Stimulated activated naive B cell treated with anti-CD40 and anti-IgM and Interleukin-4, amounts not matched to agents 10 μg/mL and 1 μg/mL and 100 μg/mL, for 72 hours (primary cell): ENCODE data around the gene TBC1D1.

Experiments used
- ATAC-seq, 2 donors: fragments of 150-1000 bp; cut with Tn5 transposase; replicated peaks; 2 replicates each; pipeline ENCODE4 v1.10.0; 2021; ENCODE audit warnings: moderate library complexity in 1 of 2
- DNase-seq: peaks from one replicate; pipeline ENCODE4 v3.0.0; 2021
- H3K27ac Mint-ChIP-seq: one replicate; pipeline ENCODE4 v1.8.0; 2022; ENCODE audit warnings: mild to moderate bottlenecking, mixed read lengths
- H3K27me3 Mint-ChIP-seq, 2 donors: one replicate each; pipeline ENCODE4 v1.8.0; 2022; ENCODE audit warnings: mixed read lengths in 2 of 2
- H3K36me3 Mint-ChIP-seq, 2 donors: one replicate each; pipeline ENCODE4 v1.8.0; 2022; ENCODE audit warnings: mixed read lengths in 2 of 2, mild to moderate bottlenecking in 1 of 2
- H3K4me1 Mint-ChIP-seq, 2 donors: one replicate each; pipeline ENCODE4 v1.8.0; 2022; ENCODE audit warnings: mixed read lengths in 2 of 2, mild to moderate bottlenecking in 1 of 2
- H3K4me3 Mint-ChIP-seq, 2 donors: one replicate each; pipeline ENCODE4 v1.8.0; 2022; ENCODE audit warnings: mild to moderate bottlenecking in 2 of 2, mixed read lengths in 2 of 2, moderate library complexity in 1 of 2
- H3K9me3 Mint-ChIP-seq, 2 donors: one replicate each; pipeline ENCODE4 v1.8.0; 2022; ENCODE audit warnings: mixed read lengths in 2 of 2, mild to moderate bottlenecking in 1 of 2

TBC1D1 gene

DNA sequence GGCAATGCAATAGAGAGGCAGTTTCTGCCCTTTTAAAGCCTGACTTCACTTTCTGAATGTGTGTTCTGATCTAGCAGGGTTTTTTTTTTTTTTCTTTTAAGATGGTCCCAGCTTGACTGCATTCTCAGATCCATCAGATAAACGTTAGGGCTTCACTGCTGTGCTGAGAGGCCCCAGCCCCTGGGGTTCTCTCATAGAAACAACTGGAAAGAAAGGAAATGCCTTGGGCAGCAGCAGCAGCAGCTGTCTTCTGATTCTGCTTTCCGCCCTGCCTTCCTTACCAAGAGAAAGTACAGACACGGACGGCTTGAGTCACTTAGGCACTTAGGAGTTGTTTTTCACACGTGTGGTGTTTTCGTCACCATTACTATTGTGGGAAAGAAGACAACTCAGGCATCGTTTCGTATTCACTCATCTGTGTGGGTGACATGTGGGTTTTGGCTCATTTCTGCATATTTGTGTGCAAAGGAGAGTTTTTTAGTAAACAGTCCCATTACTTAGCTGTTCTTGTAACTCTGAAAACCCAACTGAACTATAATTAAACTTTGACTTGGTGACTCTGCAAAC lies 241.3 kb downstream of the TBC1D1 start:
- Mint-ChIP-seq H3K27me3 (no peaks in the 10 kb centered on the region), H3K27ac (peak overlapping the region; percentile 85), H3K4me1 (peaks cover 29 to 49% of the 10 kb centered on the region in 2 donors)

DNA sequence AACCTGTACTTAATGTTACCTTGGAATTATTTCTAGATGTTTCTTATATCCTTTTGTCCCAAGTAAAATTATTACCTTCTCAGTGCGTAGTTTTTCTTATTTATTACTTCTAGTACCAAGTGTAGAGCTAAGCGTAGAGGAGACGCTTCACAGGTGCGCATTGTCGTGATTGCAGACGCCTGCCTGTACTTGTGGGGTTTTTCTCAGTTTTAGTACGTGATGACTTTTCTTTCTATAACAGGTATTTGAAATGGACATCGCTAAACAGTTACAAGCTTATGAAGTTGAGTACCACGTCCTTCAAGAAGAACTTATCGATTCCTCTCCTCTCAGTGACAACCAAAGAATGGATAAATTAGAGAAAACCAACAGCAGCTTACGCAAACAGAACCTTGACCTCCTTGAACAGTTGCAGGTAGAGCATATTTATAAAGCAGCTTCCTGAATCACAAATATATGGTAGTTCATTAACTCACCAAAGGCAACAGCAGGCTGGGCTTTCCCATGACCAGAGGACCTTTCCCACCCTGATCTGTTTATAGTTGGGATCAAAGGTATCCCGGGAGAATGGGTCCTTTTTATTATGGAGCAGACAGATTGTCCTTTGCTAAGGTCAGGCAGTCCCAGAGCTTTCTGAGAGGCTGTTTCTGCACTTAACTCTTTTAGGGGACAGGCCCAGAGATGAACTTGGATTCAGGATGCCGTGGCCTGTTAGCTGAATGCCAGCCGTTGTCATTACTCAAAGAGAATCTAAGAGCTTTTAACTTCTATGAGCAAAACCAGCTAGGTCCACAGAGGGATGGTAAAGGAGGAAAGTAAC lies 242.2 kb downstream of the TBC1D1 start:
- Mint-ChIP-seq H3K36me3 (peaks cover 41 to 74% of the 10 kb centered on the region in 2 donors), H3K9me3 (no peaks in the 10 kb centered on the region), H3K4me3 (no peak overlapping the region), H3K4me1 (peaks cover 29 to 45% of the 10 kb centered on the region in 2 donors), H3K27ac (no peak overlapping the region), H3K27me3 (no peaks in the 10 kb centered on the region)
- DNase-seq = no peak
- ATAC-seq = no peak

More for the DNA sequence above, 241.3 kb downstream of the TBC1D1 start:
- ATAC-seq (peak; percentile 90 to 91), DNase-seq (peak; percentile 72)
- Mint-ChIP-seq H3K9me3 (no peaks in the 10 kb centered on the region), H3K4me3 (peak overlapping the region; percentile 34 to 52), H3K36me3 (peaks cover 47 to 73% of the 10 kb centered on the region in 2 donors)

DNA sequence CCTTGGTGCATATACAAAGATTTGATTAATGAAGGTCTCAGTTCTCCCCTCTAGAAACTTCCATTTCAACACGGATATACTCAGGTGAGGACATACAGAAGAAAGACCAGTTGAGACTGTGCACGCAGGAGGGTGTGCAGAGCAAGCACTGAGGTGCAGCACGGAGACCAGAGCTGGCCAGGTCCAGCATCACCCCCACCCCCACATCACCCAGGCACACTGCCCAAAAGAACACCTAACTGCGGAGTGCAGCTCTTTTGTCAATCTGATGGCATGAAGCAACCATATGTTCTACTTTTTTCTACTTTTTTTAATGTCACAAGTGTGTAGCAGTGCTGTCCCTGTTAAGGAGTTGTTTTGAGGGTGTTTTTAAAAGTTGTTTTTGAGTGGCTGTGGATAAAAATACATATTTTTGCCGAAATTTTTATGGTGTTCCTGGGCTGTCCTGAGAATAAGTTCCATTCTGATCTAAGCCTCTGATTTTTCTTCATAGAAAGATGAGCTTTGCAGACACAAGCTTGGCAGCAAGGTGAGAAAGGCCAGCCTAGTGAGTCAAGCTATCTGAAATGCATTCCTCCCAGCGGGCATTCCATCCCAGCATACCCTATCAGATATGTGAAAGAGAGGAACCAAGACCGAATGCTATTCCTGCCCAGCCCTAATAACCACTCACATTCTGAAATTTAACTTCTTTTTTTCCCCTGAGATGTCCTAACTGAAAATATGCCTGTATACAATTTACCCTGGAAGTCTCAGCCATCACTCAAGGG lies 243.0 kb downstream of the TBC1D1 start:
- Mint-ChIP-seq H3K27ac (no peak overlapping the region), H3K9me3 (no peaks in the 10 kb centered on the region), H3K4me3 (no peak overlapping the region), H3K4me1 (peaks cover 21 to 36% of the 10 kb centered on the region in 2 donors), H3K27me3 (no peaks in the 10 kb centered on the region), H3K36me3 (peaks cover 40 to 74% of the 10 kb centered on the region in 2 donors)
- ATAC-seq (no peak), DNase-seq (no peak)

DNA sequence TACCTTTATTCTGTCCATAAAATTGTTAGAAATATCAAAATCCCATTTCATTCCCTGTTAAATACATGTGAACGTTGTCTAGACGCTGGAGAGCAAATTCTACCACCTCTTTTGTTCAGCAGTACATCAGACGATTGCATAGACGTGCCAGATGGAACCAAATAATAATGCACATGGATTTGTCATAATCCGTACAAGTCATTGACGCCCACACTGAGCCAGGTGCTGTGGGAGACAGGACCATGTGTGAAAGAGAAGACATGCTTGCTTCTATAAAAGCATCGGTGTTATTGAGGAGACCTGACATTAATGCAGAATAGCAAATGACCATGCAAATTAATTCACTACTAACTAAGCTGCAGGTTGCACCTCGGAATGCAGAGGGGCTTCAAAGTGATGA lies 244.3 kb downstream of the TBC1D1 start:
- H3K4me1 Mint-ChIP-seq = peaks cover 15 to 29% of the 10 kb centered on the region in 2 donors
- no peaks in the 10 kb centered on the region for H3K27me3 Mint-ChIP-seq
- DNase-seq (no peak), ATAC-seq (no peak)
- no peaks in the 10 kb centered on the region for H3K9me3 Mint-ChIP-seq
- H3K36me3 Mint-ChIP-seq = peaks cover 46 to 76% of the 10 kb centered on the region in 2 donors
- no peak overlapping the region for H3K4me3 Mint-ChIP-seq
- H3K27ac Mint-ChIP-seq = no peak overlapping the region

DNA sequence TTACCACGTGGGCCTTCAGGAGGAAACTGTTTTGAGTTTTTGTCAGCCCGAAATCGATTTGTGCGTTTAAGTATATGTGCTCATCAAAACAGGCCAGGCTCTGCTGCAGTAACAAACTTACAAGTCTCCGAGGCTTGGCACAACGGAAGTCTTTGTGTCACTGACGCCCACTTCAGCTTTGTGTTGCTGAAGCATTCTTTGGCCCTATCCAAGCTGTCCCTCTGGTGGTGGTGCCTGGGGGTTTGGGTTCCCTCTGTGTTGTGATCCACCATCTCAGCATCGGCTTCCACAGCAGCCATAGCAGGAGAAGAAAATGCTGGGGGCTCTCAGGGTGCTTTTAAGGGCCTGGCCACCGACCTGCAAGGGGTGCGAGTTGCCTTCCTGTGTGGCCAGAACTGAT lies 245.7 kb downstream of the TBC1D1 start:
- no peaks in the 10 kb centered on the region for H3K27me3 Mint-ChIP-seq
- no peaks in the 10 kb centered on the region for H3K9me3 Mint-ChIP-seq
- no peak overlapping the region for H3K27ac Mint-ChIP-seq
- H3K4me3 Mint-ChIP-seq = no peak overlapping the region
- H3K4me1 Mint-ChIP-seq = peaks cover 5 to 17% of the 10 kb centered on the region in 2 donors
- H3K36me3 Mint-ChIP-seq = peaks cover 38 to 68% of the 10 kb centered on the region in 2 donors
- DNase-seq = no peak
- ATAC-seq = no peak

DNA sequence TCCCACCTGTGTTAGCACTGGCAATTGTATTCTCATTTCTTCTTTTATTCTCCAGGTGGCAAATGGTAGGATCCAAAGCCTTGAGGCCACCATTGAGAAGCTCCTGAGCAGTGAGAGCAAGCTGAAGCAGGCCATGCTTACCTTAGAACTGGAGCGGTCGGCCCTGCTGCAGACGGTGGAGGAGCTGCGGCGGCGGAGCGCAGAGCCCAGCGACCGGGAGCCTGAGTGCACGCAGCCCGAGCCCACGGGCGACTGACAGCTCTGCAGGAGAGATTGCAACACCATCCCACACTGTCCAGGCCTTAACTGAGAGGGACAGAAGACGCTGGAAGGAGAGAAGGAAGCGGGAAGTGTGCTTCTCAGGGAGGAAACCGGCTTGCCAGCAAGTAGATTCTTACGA lies 246.2 kb downstream of the TBC1D1 start:
- Mint-ChIP-seq H3K4me3 (no peak overlapping the region), H3K27me3 (no peaks in the 10 kb centered on the region), H3K4me1 (peaks cover 2 to 12% of the 10 kb centered on the region in 2 donors), H3K36me3 (peaks cover 35 to 68% of the 10 kb centered on the region in 2 donors), H3K27ac (no peak overlapping the region), H3K9me3 (no peaks in the 10 kb centered on the region)
- no peak for DNase-seq
- ATAC-seq = no peak

DNA sequence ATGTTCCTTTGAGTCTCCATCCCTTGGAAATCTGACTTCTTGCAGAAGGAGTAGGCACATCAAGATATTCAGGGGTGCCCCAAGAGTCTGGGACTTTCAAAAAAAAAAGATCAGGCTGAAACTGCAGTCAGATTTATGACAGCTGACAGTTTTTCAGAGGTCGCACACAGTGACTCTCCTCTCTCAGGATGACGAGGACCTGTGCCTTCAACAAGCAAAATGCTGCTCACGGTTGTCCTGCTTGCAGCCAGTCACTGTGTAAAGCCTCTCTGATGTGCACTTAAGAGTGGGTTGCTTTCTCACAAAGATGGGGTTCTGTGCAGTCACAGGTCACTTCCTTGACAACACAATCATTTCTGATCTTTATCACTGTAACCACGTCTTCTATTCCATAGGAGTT lies 247.5 kb downstream of the TBC1D1 start:
- Mint-ChIP-seq H3K27ac (peak overlapping the region; percentile 62), H3K4me1 (peaks cover 0 to under 1% of the 10 kb centered on the region in 2 donors), H3K9me3 (no peaks in the 10 kb centered on the region), H3K36me3 (peaks cover 40 to 71% of the 10 kb centered on the region in 2 donors), H3K4me3 (no peak overlapping the region), H3K27me3 (no peaks in the 10 kb centered on the region)
- DNase-seq (no peak), ATAC-seq (no peak)

DNA sequence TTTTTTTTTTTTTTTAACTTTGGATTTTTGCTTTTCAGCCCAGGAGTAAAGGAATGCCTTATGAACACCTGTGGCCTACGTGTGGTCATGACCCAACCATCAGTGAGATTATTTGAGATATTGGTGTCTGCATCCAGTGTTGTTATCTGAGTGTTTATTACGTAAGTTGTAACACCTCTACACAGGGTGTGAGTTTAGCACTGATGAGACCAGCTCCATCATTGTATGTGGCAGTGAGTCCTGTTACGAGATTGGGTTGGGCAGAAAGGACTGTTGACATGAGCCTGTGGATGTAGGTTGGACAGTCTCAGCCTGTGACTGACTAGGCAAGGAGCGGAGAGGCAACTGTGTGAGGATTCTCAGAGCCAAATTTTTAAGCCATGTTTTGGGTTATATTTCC lies 248.3 kb downstream of the TBC1D1 start:
- no peaks in the 10 kb centered on the region for H3K9me3 Mint-ChIP-seq
- peaks cover 35 to 67% of the 10 kb centered on the region in 2 donors for H3K36me3 Mint-ChIP-seq
- no peaks in the 10 kb centered on the region for H3K4me1 Mint-ChIP-seq
- DNase-seq (no peak), ATAC-seq (no peak)
- H3K4me3 Mint-ChIP-seq = no peak overlapping the region
- H3K27ac Mint-ChIP-seq = no peak overlapping the region
- H3K27me3 Mint-ChIP-seq = no peaks in the 10 kb centered on the region

DNA sequence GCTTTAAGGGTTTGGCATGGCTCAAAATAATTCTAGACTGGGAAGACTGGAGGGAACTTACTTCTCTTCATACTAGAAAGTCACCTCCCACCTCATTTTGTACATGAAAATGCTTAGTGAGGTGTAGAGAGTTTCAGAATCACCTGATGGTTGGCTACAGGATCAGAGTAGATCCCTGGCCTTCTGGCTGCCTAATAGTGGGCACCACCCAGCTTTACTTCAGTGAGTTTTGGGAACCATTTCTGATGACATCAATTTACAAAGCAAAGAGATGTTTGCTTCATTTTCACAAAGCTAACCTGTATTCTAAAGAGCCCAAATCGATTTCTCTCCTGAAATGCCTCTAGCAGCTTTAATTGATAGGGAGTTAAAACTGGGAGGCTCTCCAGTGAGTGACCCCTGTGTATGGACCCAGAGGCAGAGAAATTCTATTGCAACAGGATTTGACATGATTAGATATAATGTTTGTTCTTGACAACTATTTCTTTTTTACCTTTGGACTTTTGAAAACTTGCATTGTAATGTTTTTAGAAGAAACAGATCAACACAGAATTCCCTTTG lies 249.8 kb downstream of the TBC1D1 start:
- Mint-ChIP-seq H3K4me1 (peaks cover 0 to 2% of the 10 kb centered on the region in 2 donors), H3K27ac (no peak overlapping the region), H3K27me3 (no peaks in the 10 kb centered on the region), H3K4me3 (no peak overlapping the region), H3K9me3 (no peaks in the 10 kb centered on the region), H3K36me3 (peaks cover 28 to 54% of the 10 kb centered on the region in 2 donors)
- DNase-seq (no peak), ATAC-seq (no peak)

DNA sequence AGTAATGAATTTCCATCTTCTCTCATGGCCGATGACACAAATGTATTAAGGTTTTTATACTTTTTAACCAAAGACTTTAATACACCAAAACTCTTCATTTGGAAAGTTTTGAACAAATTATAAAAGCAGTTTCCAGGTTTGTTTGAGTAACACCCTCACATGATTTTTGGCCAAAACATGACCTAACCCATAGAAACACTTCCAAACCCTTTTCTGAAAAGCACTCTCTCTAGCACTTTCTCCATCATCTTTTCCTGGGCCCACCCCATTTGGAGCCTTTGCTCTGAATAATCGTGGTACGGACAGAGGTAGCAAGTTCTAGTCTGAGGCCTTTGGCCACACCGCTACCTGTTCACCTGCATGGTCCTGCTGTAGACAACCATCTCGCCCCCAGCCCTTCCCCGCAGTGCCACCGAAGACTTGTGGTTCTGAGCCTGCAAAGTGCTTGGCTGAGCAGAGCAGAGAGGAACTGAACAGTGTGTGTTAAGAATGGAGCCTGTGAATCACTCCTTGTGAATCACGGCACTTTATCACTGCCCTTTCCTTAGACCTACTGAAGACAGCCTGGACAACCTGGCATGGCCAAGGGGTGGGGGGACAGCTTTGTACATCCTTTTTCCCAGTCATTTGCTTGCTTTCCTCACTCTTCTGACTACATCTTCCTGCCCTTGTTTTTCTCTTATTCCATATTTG lies 251.1 kb downstream of the TBC1D1 start:
- Mint-ChIP-seq H3K4me1 (peaks cover 0 to 2% of the 10 kb centered on the region in 2 donors), H3K4me3 (no peak overlapping the region), H3K27ac (peak overlapping the region; percentile 31), H3K27me3 (no peaks in the 10 kb centered on the region), H3K36me3 (peaks cover 25 to 47% of the 10 kb centered on the region in 2 donors), H3K9me3 (no peaks in the 10 kb centered on the region)
- ATAC-seq (no peak), DNase-seq (no peak)

DNA sequence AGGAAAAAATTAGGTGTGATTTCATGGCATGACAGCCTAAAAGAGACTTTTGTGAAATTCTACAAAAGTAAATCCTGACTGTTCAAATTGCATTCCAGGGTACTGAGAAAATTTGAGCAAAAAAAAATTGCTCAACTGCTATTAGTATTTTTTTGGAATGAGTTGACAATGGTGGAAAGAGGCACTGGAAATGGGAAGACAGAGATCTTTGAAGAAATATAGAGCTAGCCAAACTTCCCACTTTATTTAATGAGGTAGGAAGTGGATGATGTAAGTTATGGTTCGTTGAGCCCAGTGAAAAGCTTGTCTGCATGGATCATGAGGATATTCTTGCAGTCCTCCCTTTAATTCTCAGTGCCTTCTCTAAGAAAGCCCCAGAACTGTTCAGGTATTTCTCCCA lies 253.1 kb downstream of the TBC1D1 start:
- Mint-ChIP-seq H3K9me3 (no peaks in the 10 kb centered on the region), H3K27me3 (no peaks in the 10 kb centered on the region)

DNA sequence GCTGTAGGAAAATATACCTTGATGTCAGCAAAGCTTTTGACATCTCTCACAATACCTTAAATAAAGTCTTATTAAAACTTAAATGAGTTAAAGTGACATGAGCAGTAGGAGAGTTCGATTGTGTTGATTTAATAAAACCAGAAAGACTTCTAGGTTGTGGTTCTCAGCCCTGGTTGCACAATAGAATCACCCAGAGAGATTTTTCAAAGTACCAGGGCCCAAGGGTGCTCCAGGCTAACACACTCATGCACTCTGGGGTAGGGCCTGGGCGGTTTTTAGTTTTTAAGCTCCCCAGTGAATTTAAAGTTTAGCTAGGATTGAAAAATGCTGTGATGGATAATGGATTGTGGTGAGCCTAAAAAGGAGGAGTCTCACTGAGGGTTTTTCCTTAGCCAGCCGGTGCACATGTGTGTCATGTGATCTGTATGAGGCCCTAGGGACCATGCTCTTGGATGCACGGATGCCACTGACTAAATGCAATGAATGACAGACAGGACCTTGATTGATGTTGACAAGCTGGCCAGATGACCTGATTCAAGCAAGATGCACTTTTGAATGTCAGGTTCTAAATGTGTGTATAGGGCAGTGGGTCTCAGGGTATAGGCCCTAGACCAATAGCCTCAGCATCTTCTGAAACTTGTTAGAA lies 254.3 kb downstream of the TBC1D1 start:
- Mint-ChIP-seq H3K4me1 (peaks cover 0 to 4% of the 10 kb centered on the region in 2 donors), H3K27ac (no peak overlapping the region), H3K36me3 (peaks cover 8 to 19% of the 10 kb centered on the region in 2 donors), H3K4me3 (no peak overlapping the region), H3K9me3 (no peaks in the 10 kb centered on the region), H3K27me3 (no peaks in the 10 kb centered on the region)
- DNase-seq = no peak
- ATAC-seq = no peak

More for the DNA sequence above, 253.1 kb downstream of the TBC1D1 start:
- Mint-ChIP-seq H3K27ac (no peak overlapping the region), H3K4me1 (peaks cover 0 to 2% of the 10 kb centered on the region in 2 donors), H3K4me3 (no peak overlapping the region), H3K36me3 (peaks cover 15 to 30% of the 10 kb centered on the region in 2 donors)
- no peak for ATAC-seq
- no peak for DNase-seq

DNA sequence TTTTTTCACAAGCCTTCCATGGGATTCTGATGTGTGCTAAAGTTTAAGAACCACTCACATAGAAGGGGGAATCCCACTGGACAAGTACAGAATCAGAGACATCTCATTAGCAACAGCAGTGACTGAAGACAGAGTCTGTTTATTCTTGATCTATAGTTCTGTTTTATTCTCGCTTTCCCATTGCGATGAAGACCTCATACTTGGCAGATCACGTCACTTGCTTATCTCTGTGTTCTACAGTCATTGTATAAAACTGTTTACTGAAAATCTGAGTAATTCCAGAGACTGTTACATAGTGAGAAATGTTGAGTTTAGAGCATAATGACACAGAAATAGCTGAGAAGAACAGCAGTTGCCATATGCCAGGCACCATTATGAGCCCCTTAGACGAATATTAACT lies 254.9 kb downstream of the TBC1D1 start:
- peaks cover 8 to 15% of the 10 kb centered on the region in 2 donors for H3K36me3 Mint-ChIP-seq
- H3K4me1 Mint-ChIP-seq = peaks cover 0 to 4% of the 10 kb centered on the region in 2 donors
- no peak for ATAC-seq
- no peak overlapping the region for H3K4me3 Mint-ChIP-seq
- H3K27me3 Mint-ChIP-seq = no peaks in the 10 kb centered on the region
- H3K9me3 Mint-ChIP-seq = no peaks in the 10 kb centered on the region
- H3K27ac Mint-ChIP-seq = no peak overlapping the region
- DNase-seq = no peak
